ENCODE results near the gene TEX13D. TPM values are rescaled to one million over a fixed set of nuclear protein-coding genes. Genes with fewer than 3 reads are reported as not detected.

TEX13D gene
- total and polyA plus RNA-seq, 2 of the 8 experiments (the other 6 are each of a cell fraction or from before 2014, with no cell fraction given), result 0.03 to 0.07 TPM

DNA sequence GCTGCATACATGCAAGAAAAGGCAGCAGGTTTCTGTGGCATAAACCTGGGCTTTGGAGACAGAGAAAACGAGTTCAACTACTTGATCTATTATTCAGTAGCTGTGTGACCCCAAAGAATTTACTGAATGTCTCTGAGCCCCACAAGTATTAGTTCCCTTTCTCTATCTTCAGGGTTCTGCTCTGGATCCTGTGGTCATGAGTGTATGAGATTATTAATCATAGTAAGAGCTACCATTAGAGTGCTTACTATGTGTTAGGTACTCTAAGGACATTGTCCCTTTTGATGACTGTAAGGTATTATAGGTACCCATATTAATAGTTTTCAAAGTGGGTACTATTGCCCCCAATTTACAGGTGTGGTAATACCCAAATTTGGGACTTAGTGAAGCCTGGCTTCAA lies 5.5 kb downstream of the TEX13D start:
- no peak overlapping the region for H2AK5ac ChIP-seq (ENCODE audit: low read depth, low read length)
- H3K56ac ChIP-seq (replicated peaks; ENCODE audit: insufficient read length, low read depth, low read length), result no peak overlapping the region
- H3K79me2 ChIP-seq (ENCODE audit: control insufficient read depth in 1 of 2, insufficient read depth in 2 of 2, low read length in 2 of 2), result no peaks in the 10 kb centered on the region
- H3K27me3 ChIP-seq (replicated peaks in 1 of 4; ENCODE audit: control insufficient read depth in 3 of 4, extremely low read depth in 1 of 4, insufficient read depth in 3 of 4, low read length in 3 of 4), result no peaks in the 10 kb centered on the region
- H3K79me1 ChIP-seq (ENCODE audit: low read depth, low read length), result no peaks in the 10 kb centered on the region
- H2BK5ac ChIP-seq (ENCODE audit: low read depth, low read length), result no peak overlapping the region
- no peaks in the 10 kb centered on the region for H4K20me1 ChIP-seq (replicated peaks in 1 of 2; ENCODE audit: control insufficient read depth in 1 of 2, insufficient read depth in 2 of 2, low read length in 2 of 2)
- no peak overlapping the region for H4K8ac ChIP-seq (ENCODE audit: extremely low read depth, insufficient read depth, low read length)
- H2BK20ac ChIP-seq (ENCODE audit: low read length), result no peak overlapping the region
- H3K18ac ChIP-seq (ENCODE audit: extremely low read depth, low read length), result no peak overlapping the region
- no peaks in the 10 kb centered on the region for H3K23me2 ChIP-seq (ENCODE audit: low read depth, low read length)
- H3K27ac ChIP-seq (ENCODE audit: low read depth, low read length), result no peak overlapping the region
- H3K4me2 ChIP-seq (ENCODE audit: insufficient read depth in 1 of 2, low read depth in 2 of 2, low read length in 2 of 2), result no peak overlapping the region
- H3K36me3 ChIP-seq (ENCODE audit: control insufficient read depth in 2 of 4, insufficient read depth in 4 of 4, low read length in 3 of 4), result no peaks in the 10 kb centered on the region
- no peak overlapping the region for H3K23ac ChIP-seq (ENCODE audit: insufficient read length)
- no peak overlapping the region for H3K14ac ChIP-seq (ENCODE audit: insufficient read length)
- TF ChIP-seq RXRA (IDR thresholded peaks at IDR 0.05; ENCODE audit: insufficient read depth, low read depth, low read length), result no peak
- no peak for TF ChIP-seq JUND (IDR thresholded peaks at IDR 0.05; ENCODE audit: low read length)
- no peak for TF ChIP-seq CEBPB (IDR thresholded peaks at IDR 0.05; ENCODE audit: low read depth, low read length)
- TF ChIP-seq POU5F1 (IDR thresholded peaks at IDR 0.05; ENCODE audit: low read depth, low read length), result no peak
- TF ChIP-seq SAP30 (IDR thresholded peaks at IDR 0.05; ENCODE audit: insufficient read depth, insufficient replicate concordance, low read length), result no peak
- no peak for TF ChIP-seq GABPA (IDR thresholded peaks at IDR 0.05; ENCODE audit: borderline replicate concordance, insufficient read depth, low read length)
- TF ChIP-seq RNF2 (IDR thresholded peaks at IDR 0.05; ENCODE audit: borderline replicate concordance, low read depth, low read length, missing control alignments, poor library complexity, severe bottlenecking), result no peak
- TF ChIP-seq SRF (IDR thresholded peaks at IDR 0.05; ENCODE audit: low read depth, low read length), result no peak
- H3K9ac ChIP-seq (replicated peaks in 1 of 4; ENCODE audit: extremely low read depth in 1 of 4, low read depth in 3 of 4, low read length in 3 of 4), result no peak overlapping the region
- H2AFZ ChIP-seq (ENCODE audit: low read length), result no peak overlapping the region
- H2BK12ac ChIP-seq (ENCODE audit: low read depth, low read length), result no peak overlapping the region
- no peaks in the 10 kb centered on the region for H3K4me1 ChIP-seq (replicated peaks in 1 of 4; ENCODE audit: control insufficient read depth in 3 of 4, insufficient read depth in 4 of 4, low read length in 3 of 4)
- H3K4ac ChIP-seq (replicated peaks; ENCODE audit: insufficient read length, low read depth, low read length), result no peak overlapping the region
- no peak for FAIRE-seq
- ChIA-PET CTCF (ENCODE audit: partially characterized antibody) (no interaction called here), POLR2A (ENCODE audit: partially characterized antibody) (no interaction called here)
- 71% methylated on average over 1 of the region's 1 CpG; no CpG with 5 or more reads in 1 of the 2 experiments for WGBS, 2 experiments (ENCODE audit: extremely low coverage in 1 of 2, insufficient coverage in 1 of 2, insufficient read length in 1 of 2, insufficient replicate concordance in 2 of 2, low coverage in 1 of 2, low lambda C conversion rate in 2 of 2, missing lambda C conversion rate in 1 of 2)
- DNase-seq (ENCODE audit: low read depth in 1 of 2, low spot score in 2 of 2), result no peak
- H2BK120ac ChIP-seq (replicated peaks; ENCODE audit: low read depth, low read length), result no peak overlapping the region
- no peak overlapping the region for H2BK15ac ChIP-seq (ENCODE audit: low read length)
- H3K4me3 ChIP-seq (ENCODE audit: extremely low read depth in 1 of 4, insufficient read depth in 2 of 4, low read depth in 3 of 4, low read length in 4 of 4), result no peak overlapping the region
- no peak overlapping the region for H4K91ac ChIP-seq (replicated peaks; ENCODE audit: insufficient read length, low read length)
- H4K5ac ChIP-seq (ENCODE audit: insufficient read length, low read depth, low read length), result no peak overlapping the region
- H3K9me3 ChIP-seq (ENCODE audit: insufficient read depth in 2 of 2, low read depth in 1 of 2, low read length in 1 of 2), result no peaks in the 10 kb centered on the region
